22Rv1 (cell line): ENCODE data around the gene EHMT1.

ENCODE experiments used
- CTCF ChIP-seq: fragments of 450-650 bp; IDR thresholded peaks from 2 replicates; pipeline ENCODE4 v1.5.1; 2017; ENCODE audit warnings: mild to moderate bottlenecking
- ZFX ChIP-seq: fragments of 450-650 bp; IDR thresholded peaks from 2 replicates; pipeline ENCODE4 v1.6.1; 2017; ENCODE audit warnings: antibody characterized with exemption, borderline replicate concordance

- TF ChIP-seq CTCF (no peak), ZFX (no peak)
Measured at GRCh38 chr9:137676998-137677397, 58.2 kb downstream of the EHMT1 start.
